Immature natural killer cell (primary cell): ENCODE data around the gene AP2A1. TPM values are rescaled to one million over a fixed set of nuclear protein-coding genes. Genes with fewer than 3 reads are reported as not detected.
A peak's percentile ranks its signal among the peaks of the same experiment; 100 is the strongest.

Experiments
- DNase-seq, 3 donors: peaks; one replicate each; pipeline ENCODE4 v3.0.0; 2022; ENCODE audit warnings: mixed read lengths in 1 of 3
- H3K27ac Mint-ChIP-seq, 6 donors: one replicate each; pipeline ENCODE4 v1.8.0; 2020; ENCODE audit warnings: mixed read lengths in 6 of 6, mild to moderate bottlenecking in 5 of 6, inconsistent platforms in 4 of 6, moderate library complexity in 3 of 6
- H3K27me3 Mint-ChIP-seq, 3 donors: one replicate each; pipeline ENCODE4 v1.8.0; 2020 to 2021; ENCODE audit warnings: low read depth in 3 of 3, mild to moderate bottlenecking in 3 of 3, mixed read lengths in 3 of 3, moderate library complexity in 3 of 3, inconsistent platforms in 1 of 3
- H3K36me3 Mint-ChIP-seq, 3 donors: one replicate each; pipeline ENCODE4 v1.8.0; 2020; ENCODE audit warnings: mixed read lengths in 3 of 3, inconsistent platforms in 2 of 3, mild to moderate bottlenecking in 2 of 3
- H3K4me1 Mint-ChIP-seq, 2 donors: one replicate each; pipeline ENCODE4 v1.8.0; 2020; ENCODE audit warnings: inconsistent platforms in 2 of 2, mild to moderate bottlenecking in 2 of 2, mixed read lengths in 2 of 2, moderate library complexity in 1 of 2
- H3K4me3 Mint-ChIP-seq, 5 donors: one replicate each; pipeline ENCODE4 v1.8.0; 2020; ENCODE audit warnings: mild to moderate bottlenecking in 5 of 5, mixed read lengths in 5 of 5, inconsistent platforms in 3 of 5, moderate library complexity in 3 of 5
- H3K9me3 Mint-ChIP-seq, 6 donors: one replicate each; pipeline ENCODE4 v1.8.0; 2020; ENCODE audit warnings: mild to moderate bottlenecking in 6 of 6, mixed read lengths in 6 of 6, inconsistent platforms in 4 of 6, moderate library complexity in 3 of 6
- polyA plus RNA-seq, 3 donors: library from polyadenylated mRNA; unstranded; fragments of 300-500 nt; fragmentation: Illumina TruSeq; gene quantifications; one replicate each; pipeline ENCODE4 v1.2.3, GENCODE V29; 2021

AP2A1 gene
- polyA plus RNA-seq, 3 donors from 2014 or later: 6.4 to 27.7 (median 11.6) TPM

DNA sequence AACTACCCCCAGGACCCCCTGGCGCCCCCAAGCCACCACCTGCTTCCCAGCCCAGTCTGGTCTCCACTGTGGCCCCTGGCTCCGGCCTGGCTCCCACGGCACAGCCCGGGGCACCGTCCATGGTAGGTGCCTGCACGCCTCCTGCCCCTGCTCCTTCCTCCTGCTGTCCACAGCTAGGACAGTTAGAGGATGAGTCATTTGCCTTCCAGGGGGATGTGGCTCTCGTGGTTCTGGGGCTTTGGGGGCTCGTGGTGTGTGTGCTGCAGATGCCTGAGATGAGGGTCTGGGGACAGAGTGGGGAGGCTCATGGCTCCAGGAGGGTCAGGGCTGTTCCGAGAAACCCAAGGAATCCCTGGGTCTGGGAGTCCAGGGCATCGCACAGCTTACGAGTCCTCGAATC lies 64.0 kb downstream of the AP2A1 start:
- H3K27ac Mint-ChIP-seq: no peak overlapping the region
- H3K9me3 Mint-ChIP-seq: no peaks in the 10 kb centered on the region
- no peak overlapping the region for H3K4me3 Mint-ChIP-seq
- peaks cover 0 to 2% of the 10 kb centered on the region in 2 donors for H3K4me1 Mint-ChIP-seq
- peaks cover 0 to 2% (median 0%) of the 10 kb centered on the region in 3 donors for H3K27me3 Mint-ChIP-seq
- H3K36me3 Mint-ChIP-seq: peaks cover 12 to 23% (median 13%) of the 10 kb centered on the region in 3 donors
- DNase-seq: no peak

DNA sequence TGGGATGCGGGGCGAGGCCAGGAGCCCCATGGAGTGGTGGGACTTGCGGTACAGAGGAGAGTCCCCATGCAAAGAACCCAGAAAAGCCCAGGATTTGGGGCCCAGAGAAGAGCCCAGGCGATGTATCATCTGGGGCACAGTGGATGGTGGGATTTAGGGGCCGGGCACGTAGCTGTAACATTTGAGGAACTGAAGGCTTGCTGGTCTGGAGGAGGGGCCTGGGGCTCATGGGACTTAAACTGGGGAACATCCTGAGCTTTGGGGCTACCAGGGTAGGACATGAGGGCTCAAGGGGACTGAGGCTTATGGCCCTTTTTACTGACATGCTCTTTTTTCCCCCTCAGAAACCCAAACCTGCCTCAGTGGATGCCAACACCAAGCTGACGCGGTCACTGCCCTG lies 64.8 kb downstream of the AP2A1 start:
- H3K27me3 Mint-ChIP-seq: peaks cover 0 to 2% (median 0%) of the 10 kb centered on the region in 3 donors
- H3K36me3 Mint-ChIP-seq: peaks cover 12 to 23% (median 13%) of the 10 kb centered on the region in 3 donors

DNA sequence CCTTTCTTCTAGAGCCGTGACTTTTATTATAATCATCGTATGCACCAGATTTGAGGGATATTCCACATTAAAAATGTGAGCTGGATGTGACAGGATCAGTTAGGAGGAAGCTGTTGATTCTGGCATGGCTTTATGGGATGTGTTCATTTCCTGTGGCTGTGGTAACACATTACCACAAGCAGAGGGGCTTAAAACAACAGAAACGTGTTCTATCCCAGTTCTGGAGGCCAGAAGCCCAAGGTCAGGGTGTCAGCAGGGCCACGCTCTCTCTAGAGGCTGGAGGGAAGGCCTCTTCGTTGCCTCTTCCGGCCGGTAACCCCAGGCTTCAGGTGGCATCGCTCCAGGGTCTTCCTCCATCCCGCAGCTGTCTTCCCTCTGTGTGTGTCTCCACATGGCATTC lies 65.8 kb downstream of the AP2A1 start:
- peaks cover 6 to 7% of the 10 kb centered on the region in 2 donors for H3K4me1 Mint-ChIP-seq
- no peak for DNase-seq
- H3K9me3 Mint-ChIP-seq: no peaks in the 10 kb centered on the region
- peaks cover 15 to 27% (median 20%) of the 10 kb centered on the region in 3 donors for H3K36me3 Mint-ChIP-seq
- no peak overlapping the region for H3K4me3 Mint-ChIP-seq
- peaks cover 0 to 2% (median 0%) of the 10 kb centered on the region in 3 donors for H3K27me3 Mint-ChIP-seq
- peak overlapping the region in 2 of 6 donors; percentile 8 to 34 for H3K27ac Mint-ChIP-seq

More for the DNA sequence above, 64.8 kb downstream of the AP2A1 start:
- Mint-ChIP-seq H3K4me3 (no peak overlapping the region), H3K9me3 (no peaks in the 10 kb centered on the region), H3K27ac (no peak overlapping the region), H3K4me1 (peaks cover 0 to under 1% of the 10 kb centered on the region in 2 donors)
- DNase-seq: no peak

DNA sequence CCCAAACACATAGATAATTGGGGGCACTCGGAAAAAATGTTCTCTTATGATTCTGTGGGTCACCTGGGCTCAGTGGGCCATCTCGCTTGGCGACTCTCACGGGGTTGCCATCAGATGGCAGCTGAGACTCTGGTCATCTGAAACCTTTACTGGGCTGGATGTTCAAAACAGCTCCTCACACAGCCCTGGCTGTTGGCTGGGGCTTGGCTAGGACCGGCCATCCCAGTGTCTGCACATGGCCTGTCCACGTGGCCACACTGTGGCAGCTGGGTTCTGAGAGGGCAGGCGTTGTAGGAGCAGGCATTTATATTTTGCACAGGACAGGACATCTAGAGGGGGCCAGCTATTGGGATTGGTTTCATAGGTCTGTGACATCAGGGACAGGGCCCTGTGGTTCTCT lies 66.8 kb downstream of the AP2A1 start:
- no peak overlapping the region for H3K27ac Mint-ChIP-seq
- H3K4me3 Mint-ChIP-seq: no peak overlapping the region
- H3K36me3 Mint-ChIP-seq: peaks cover 20 to 32% (median 28%) of the 10 kb centered on the region in 3 donors
- peaks cover 0 to 2% (median 2%) of the 10 kb centered on the region in 3 donors for H3K27me3 Mint-ChIP-seq
- DNase-seq: no peak
- H3K9me3 Mint-ChIP-seq: no peaks in the 10 kb centered on the region
- peaks cover 12 to 13% of the 10 kb centered on the region in 2 donors for H3K4me1 Mint-ChIP-seq

DNA sequence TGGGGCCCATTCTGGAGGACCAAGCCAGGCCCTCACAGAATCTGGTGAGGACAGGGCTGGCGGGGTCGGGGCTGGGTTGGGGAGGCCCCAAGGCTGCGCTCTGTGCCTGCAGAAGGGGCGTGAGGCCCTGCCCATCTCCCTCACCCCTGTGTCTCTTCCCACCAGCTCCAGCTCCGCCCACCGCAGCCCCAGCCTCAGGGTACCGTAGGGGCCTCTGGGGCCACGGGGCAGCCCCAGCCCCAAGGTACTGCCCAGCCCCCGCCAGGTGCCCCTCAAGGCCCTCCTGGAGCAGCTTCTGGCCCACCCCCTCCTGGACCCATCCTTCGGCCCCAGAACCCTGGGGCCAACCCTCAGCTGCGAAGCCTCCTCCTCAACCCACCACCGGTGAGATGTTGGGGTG lies 68.8 kb downstream of the AP2A1 start:
- peaks cover 12 to 16% of the 10 kb centered on the region in 2 donors for H3K4me1 Mint-ChIP-seq
- peaks cover 0 to 2% (median 2%) of the 10 kb centered on the region in 3 donors for H3K27me3 Mint-ChIP-seq
- peaks cover 25 to 38% (median 35%) of the 10 kb centered on the region in 3 donors for H3K36me3 Mint-ChIP-seq
- no peaks in the 10 kb centered on the region for H3K9me3 Mint-ChIP-seq
- H3K27ac Mint-ChIP-seq: no peak overlapping the region
- no peak overlapping the region for H3K4me3 Mint-ChIP-seq
- DNase-seq: no peak

DNA sequence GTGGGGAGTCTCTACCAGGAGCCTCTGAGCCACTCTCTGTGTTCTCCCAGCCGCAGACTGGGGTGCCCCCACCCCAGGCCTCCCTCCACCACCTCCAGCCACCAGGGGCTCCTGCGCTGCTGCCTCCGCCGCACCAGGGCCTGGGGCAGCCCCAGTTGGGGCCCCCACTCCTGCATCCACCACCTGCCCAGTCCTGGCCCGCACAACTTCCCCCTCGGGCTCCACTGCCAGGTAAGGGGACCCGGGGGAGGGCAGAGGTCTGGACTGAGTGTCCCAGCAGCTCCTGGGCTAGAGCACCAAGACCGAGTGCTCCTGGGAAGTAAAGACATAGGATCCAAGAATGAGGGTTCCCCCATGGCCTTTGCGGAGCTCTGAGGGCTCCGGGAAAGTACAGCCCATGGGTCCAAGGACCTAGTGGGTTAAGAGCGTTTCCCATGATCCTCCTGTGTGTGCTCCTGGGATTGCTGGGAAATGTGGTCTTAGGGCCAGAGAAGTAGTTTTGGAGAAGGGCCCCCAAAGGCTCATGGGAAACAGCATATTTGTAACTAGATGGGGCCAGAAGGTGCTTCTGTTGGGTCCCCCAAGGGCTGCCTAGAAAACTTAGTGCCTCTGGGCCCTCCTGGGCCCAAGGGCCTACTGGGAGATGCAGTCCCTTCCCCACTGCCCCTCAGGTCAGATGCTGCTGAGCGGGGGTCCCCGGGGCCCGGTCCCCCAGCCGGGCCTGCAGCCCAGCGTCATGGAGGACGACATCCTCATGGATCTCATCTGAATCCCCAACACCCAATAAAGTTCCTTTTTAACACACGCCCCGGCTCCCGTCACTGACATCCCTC lies 69.6 kb downstream of the AP2A1 start:
- Mint-ChIP-seq H3K27ac (no peak overlapping the region), H3K4me3 (no peak overlapping the region), H3K27me3 (peaks cover 0 to 2% (median under 1%) of the 10 kb centered on the region in 3 donors), H3K9me3 (no peaks in the 10 kb centered on the region), H3K4me1 (peaks cover 12 to 16% of the 10 kb centered on the region in 2 donors), H3K36me3 (peaks cover 25 to 38% (median 35%) of the 10 kb centered on the region in 3 donors)
- no peak for DNase-seq

DNA sequence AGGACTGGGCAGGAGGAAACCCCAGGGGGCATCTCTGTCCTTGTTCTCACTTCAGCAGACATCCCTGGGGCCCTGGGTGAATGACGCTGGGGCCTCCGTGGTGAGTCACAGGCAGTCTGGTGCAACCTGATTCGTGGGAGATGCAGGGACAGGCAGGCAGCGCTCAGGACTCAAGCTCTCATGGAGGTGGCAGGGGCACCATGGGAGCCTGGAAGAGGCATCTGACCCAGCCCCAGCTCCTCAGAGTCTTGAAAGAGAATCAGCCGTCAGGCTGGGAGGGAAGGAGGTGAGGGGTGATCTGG lies 70.2 kb downstream of the AP2A1 start:
- H3K27ac Mint-ChIP-seq: peak overlapping the region in 2 of 6 donors; percentile 29 to 40
- no peak for DNase-seq
- H3K27me3 Mint-ChIP-seq: peaks cover 0 to 2% (median 0%) of the 10 kb centered on the region in 3 donors
- no peak overlapping the region for H3K4me3 Mint-ChIP-seq
- peaks cover 25 to 38% (median 35%) of the 10 kb centered on the region in 3 donors for H3K36me3 Mint-ChIP-seq
- H3K9me3 Mint-ChIP-seq: no peaks in the 10 kb centered on the region
- peaks cover 12 to 16% of the 10 kb centered on the region in 2 donors for H3K4me1 Mint-ChIP-seq

DNA sequence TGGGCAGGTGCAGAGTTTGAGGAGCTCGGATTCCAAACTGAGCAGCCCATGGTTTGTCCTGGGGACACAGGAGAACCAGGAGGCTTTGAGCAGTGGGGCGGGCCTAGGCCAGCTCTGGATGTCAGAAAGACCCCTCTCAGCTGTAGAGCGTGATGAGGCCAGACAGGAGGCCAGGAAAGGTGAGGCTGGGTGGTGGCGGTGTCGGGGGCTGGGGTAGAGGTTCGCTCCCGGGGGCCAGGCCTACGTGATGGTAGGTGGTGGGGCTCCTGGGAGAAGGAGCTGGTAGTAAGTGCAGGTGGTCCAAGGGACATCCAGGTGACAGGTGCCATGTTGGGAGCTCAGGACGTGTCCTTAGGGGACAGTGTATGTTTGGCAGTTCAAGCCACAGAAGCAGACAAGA lies 70.6 kb downstream of the AP2A1 start:
- Mint-ChIP-seq H3K4me1 (peaks cover 12 to 16% of the 10 kb centered on the region in 2 donors), H3K27me3 (peaks cover 0 to 2% (median 0%) of the 10 kb centered on the region in 3 donors), H3K36me3 (peaks cover 22 to 35% (median 33%) of the 10 kb centered on the region in 3 donors), H3K4me3 (no peak overlapping the region), H3K9me3 (no peaks in the 10 kb centered on the region), H3K27ac (peak overlapping the region in 3 of 6 donors; percentile 12 to 40 (median 16))
- no peak for DNase-seq

DNA sequence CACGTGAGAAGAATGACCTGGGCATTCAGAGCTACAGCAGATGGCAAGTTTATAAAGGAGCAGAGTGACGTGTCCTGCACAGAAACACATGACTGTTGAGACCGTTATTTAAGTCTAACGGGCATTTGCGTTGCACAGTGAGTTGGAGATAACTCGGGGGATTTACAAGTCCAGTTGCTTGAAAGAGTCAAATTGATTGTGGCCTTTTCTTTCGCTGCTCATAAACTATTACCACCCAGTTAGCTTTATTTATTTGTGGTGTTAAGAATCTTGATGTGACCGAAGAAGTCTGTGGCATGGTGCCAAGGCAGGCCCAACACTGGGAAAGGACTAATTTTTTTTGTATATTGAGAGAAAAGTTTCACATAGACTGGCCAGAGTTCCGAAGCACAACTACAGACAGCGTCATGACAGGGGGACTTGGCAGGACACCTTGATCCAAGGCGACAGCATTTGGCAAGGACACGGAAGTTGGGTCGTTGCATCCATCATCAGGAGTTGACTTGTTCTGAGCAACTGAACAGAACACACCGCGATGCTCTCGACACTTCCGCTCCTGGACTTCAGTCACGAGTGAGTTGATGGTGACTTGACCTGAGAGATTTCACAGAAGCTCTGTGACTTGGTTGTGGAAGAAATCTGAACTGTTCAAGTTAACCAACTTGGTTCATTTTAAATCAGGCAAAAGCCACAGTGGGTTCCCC lies 72.2 kb downstream of the AP2A1 start:
- peaks cover 0 to 2% (median 1%) of the 10 kb centered on the region in 3 donors for H3K27me3 Mint-ChIP-seq
- H3K4me3 Mint-ChIP-seq: peak overlapping the region in 1 of 5 donors; percentile 1
- H3K36me3 Mint-ChIP-seq: peaks cover 16 to 26% (median 23%) of the 10 kb centered on the region in 3 donors
- DNase-seq: no peak
- H3K4me1 Mint-ChIP-seq: peaks cover 12 to 16% of the 10 kb centered on the region in 2 donors
- no peaks in the 10 kb centered on the region for H3K9me3 Mint-ChIP-seq
- no peak overlapping the region for H3K27ac Mint-ChIP-seq

DNA sequence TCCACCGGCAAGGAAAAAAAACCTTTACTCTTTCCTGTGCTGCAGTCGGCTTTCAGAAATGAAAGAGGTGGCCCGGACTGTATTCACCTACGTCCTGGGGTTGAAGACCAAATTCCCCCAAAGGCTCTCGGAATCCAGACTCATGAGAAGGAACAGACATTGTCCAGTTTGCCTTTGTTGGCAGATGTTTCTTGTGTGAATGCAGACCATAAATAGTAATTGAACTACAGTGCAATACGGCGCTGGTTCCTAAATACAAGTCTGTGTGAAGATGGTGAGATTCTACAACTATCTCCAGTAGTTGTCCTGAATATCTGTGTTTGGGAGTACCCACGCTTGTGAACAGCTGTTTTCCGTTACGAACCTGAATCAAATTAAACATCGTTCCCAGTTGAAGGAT lies 72.9 kb downstream of the AP2A1 start:
- H3K4me3 Mint-ChIP-seq: no peak overlapping the region
- peaks cover 0 to 2% (median 1%) of the 10 kb centered on the region in 3 donors for H3K27me3 Mint-ChIP-seq
- H3K9me3 Mint-ChIP-seq: no peaks in the 10 kb centered on the region
- H3K36me3 Mint-ChIP-seq: peaks cover 14 to 23% (median 20%) of the 10 kb centered on the region in 3 donors
- H3K4me1 Mint-ChIP-seq: peaks cover 12 to 16% of the 10 kb centered on the region in 2 donors
- DNase-seq: no peak
- no peak overlapping the region for H3K27ac Mint-ChIP-seq

DNA sequence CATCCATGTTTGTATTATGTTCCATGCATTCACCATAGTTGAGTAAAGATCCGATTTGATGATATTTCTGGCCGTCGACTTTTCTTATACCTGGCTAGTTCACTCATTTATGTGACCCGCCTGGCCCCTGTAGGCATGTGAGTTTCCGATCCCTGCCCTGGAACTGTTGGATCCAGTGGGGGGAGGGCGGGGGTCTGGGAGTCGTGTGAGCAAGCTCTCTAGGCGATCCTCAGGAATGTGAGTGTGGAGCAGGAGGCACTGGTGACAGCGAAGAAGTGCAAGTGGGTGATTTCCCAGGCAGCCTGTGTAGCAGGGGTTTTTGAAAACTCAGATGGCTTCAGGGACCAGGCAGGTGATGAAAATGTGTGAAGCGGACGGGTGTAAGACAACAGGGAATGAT lies 73.5 kb downstream of the AP2A1 start:
- no peak overlapping the region for H3K27ac Mint-ChIP-seq
- no peak overlapping the region for H3K4me3 Mint-ChIP-seq
- no peaks in the 10 kb centered on the region for H3K9me3 Mint-ChIP-seq
- peaks cover 12 to 16% of the 10 kb centered on the region in 2 donors for H3K4me1 Mint-ChIP-seq
- peaks cover 13 to 21% (median 14%) of the 10 kb centered on the region in 3 donors for H3K36me3 Mint-ChIP-seq
- H3K27me3 Mint-ChIP-seq: peaks cover 0 to 2% (median 1%) of the 10 kb centered on the region in 3 donors
- no peak for DNase-seq

DNA sequence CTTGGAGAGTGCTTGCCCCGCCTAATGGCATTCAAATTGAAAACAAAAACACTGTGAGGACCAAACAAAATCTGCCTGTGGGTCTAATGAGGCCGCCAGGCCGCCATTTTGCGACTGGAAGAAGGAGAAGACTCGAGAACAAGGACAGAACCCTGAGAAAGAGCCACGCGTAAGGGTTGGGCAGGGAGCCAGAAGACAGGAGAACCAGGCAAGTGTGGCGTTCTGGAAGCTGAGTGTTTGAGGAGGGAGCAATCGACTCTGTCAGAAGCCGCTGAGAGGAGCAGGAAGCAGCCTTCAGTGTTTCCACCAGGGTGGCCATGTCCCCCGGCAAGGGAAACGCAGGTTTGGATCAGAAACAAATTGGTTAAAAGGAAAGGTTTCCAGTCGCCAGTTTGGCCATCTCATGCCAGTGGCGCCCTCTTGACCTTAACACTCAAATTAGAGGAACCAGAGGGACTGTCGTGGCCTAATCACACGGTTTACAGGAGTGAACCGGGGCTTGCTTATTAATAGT lies 74.0 kb downstream of the AP2A1 start:
- DNase-seq: no peak
- Mint-ChIP-seq H3K4me3 (no peak overlapping the region), H3K9me3 (no peaks in the 10 kb centered on the region), H3K4me1 (peaks cover 12 to 16% of the 10 kb centered on the region in 2 donors), H3K27me3 (peaks cover 0 to 2% (median 1%) of the 10 kb centered on the region in 3 donors), H3K27ac (no peak overlapping the region), H3K36me3 (peaks cover 13 to 21% (median 14%) of the 10 kb centered on the region in 3 donors)

DNA sequence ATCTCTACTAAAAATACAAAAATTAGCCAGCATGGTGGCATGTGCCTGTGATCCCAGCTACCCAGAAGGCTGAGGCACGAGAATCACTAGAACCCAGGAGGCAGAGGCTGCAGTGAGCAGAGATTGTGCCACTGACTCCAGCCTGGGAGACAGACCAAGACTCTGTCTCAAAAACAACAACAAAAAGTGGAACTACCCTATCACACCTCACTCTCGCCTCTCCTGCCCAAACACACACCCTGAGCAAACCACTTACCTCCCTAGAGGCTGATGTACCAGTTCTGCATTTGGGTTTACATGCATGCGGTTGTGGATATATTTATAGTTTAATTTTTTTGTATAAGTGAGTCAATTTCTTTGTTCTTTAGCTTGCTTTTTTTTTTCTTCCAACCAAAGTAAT lies 76.5 kb downstream of the AP2A1 start:
- H3K27me3 Mint-ChIP-seq: peaks cover 0 to 2% (median 1%) of the 10 kb centered on the region in 3 donors
- peaks cover 8 to 10% of the 10 kb centered on the region in 2 donors for H3K4me1 Mint-ChIP-seq
- no peak overlapping the region for H3K27ac Mint-ChIP-seq
- no peaks in the 10 kb centered on the region for H3K9me3 Mint-ChIP-seq
- H3K4me3 Mint-ChIP-seq: no peak overlapping the region
- peaks cover 8 to 10% (median 9%) of the 10 kb centered on the region in 3 donors for H3K36me3 Mint-ChIP-seq
- DNase-seq: no peak
